Right lobe of liver (tissue), 4 donors: ENCODE data around the gene NUP133.
"Not testable (repeated sequence)": the region's sequence is repeated elsewhere in the genome, so short reads cannot be mapped to it uniquely, and the experiment has no call there.

Source experiments
- POLR2A ChIP-seq: fragments of 450-650 bp; IDR thresholded peaks from one replicate; pipeline ENCODE4 v1.6.1; 2017; ENCODE audit warnings: antibody characterized with exemption, mild to moderate bottlenecking
- TF ChIP-seq, protein P1 (sequence below), 4 donors: fragments of 200-600 bp in 3 of 4; fragments of 450-650 bp in 1 of 4; IDR thresholded peaks; one replicate each; pipeline versions ENCODE4 v1.5.1 to v1.8.0; 2016 to 2022; ENCODE audit warnings: antibody characterized with exemption in 4 of 4, mild to moderate bottlenecking in 2 of 4
- donor health status: DM: no; HTN: no; CAD: no.
- donor health status: DM: no; HTN: no; CAD: no.
- donor health status: DM: no; HTN: yes; CAD: no.

DNA sequence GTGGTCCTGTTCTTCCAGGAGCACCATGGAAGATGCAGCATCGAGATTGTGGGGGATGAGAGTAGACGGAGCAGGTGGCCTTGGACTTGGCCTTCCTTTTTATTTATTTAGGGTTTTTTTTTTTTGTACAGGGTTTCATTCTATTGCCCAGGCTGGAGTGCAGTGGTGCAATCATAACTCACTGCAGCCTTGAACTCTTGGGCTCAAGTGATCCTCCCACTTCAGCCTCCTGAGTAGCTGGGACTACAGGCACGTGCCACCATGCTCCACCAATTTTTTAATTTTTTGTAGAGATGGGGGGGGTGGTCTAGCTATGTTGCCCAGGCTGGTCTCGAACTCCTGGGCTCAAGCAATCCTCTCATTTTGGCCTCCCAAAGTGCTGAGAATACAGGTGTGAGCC lies 105.8 kb downstream of the NUP133 start:
- TF ChIP-seq, protein P1, sequence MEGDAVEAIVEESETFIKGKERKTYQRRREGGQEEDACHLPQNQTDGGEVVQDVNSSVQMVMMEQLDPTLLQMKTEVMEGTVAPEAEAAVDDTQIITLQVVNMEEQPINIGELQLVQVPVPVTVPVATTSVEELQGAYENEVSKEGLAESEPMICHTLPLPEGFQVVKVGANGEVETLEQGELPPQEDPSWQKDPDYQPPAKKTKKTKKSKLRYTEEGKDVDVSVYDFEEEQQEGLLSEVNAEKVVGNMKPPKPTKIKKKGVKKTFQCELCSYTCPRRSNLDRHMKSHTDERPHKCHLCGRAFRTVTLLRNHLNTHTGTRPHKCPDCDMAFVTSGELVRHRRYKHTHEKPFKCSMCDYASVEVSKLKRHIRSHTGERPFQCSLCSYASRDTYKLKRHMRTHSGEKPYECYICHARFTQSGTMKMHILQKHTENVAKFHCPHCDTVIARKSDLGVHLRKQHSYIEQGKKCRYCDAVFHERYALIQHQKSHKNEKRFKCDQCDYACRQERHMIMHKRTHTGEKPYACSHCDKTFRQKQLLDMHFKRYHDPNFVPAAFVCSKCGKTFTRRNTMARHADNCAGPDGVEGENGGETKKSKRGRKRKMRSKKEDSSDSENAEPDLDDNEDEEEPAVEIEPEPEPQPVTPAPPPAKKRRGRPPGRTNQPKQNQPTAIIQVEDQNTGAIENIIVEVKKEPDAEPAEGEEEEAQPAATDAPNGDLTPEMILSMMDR (IDR thresholded peaks at IDR 0.05): not testable (repeated sequence)
- TF ChIP-seq POLR2A: not testable (repeated sequence)
